HepG2 (cell line): ENCODE data around the gene ADD2. TPM values are rescaled to one million over a fixed set of nuclear protein-coding genes. Genes with fewer than 3 reads are reported as not detected.
A peak's percentile ranks its signal among the peaks of the same experiment; 100 is the strongest.

Experiments used
- ATF7-NPFF ChIP-seq: sonication (generic); formaldehyde crosslinking; IDR thresholded peaks from 2 replicates; pipeline ENCODE4 v1.8.1; 2023; ENCODE audit warnings: mild to moderate bottlenecking, low read depth, missing genetic modification reagents, moderate library complexity
- CEBPZ ChIP-seq: IDR thresholded peaks from 2 replicates; pipeline ENCODE4 v1.6.1; 2012; ENCODE audit warnings: low read length, improper control_type of control experiment
- DR1 ChIP-seq: sonication (generic); formaldehyde crosslinking; IDR thresholded peaks from 2 replicates; pipeline ENCODE4 v1.8.0; 2021; ENCODE audit warnings: mild to moderate bottlenecking, missing genetic modification reagents, inconsistent platforms
- FOXJ3 ChIP-seq: sonication (generic); formaldehyde crosslinking; IDR thresholded peaks from 2 replicates; pipeline ENCODE4 v1.4.0; 2020; ENCODE audit warnings: missing genetic modification reagents, mild to moderate bottlenecking, borderline replicate concordance
- GABPA ChIP-seq, 2 experiments: IDR thresholded peaks; 2 replicates each; pipeline ENCODE4 v1.6.1; 2011 to 2016; ENCODE audit warnings: low read depth in 2 of 2, low read length in 1 of 2, missing biosample characterization in 1 of 2, missing genetic modification characterization in 1 of 2
- HNRNPH1 ChIP-seq: fragments of 200-400 bp; formaldehyde crosslinking; optimal IDR thresholded peaks from 2 replicates; pipeline ENCODE3; 2017; ENCODE audit warnings: mild to moderate bottlenecking, low read depth, low read length
- IKZF5 ChIP-seq: IDR thresholded peaks from 2 replicates; pipeline ENCODE4 v1.6.1; 2018; ENCODE audit warnings: missing genetic modification reagents, mild to moderate bottlenecking, missing compliant biosample characterization
- NR2F2 ChIP-seq: IDR thresholded peaks from 2 replicates; pipeline ENCODE4 v1.6.1; 2012; ENCODE audit warnings: low read depth, inconsistent platforms, borderline replicate concordance
- RFX1 ChIP-seq: fragments of 450-650 bp; IDR thresholded peaks from 2 replicates; pipeline ENCODE4 v1.6.1; 2017
- SP2 ChIP-seq: sonication (generic); formaldehyde crosslinking; IDR thresholded peaks from 2 replicates; pipeline ENCODE4 v1.5.1; 2020; ENCODE audit warnings: mild to moderate bottlenecking, missing genetic modification reagents
- YEATS2 ChIP-seq: sonication (generic); formaldehyde crosslinking; IDR thresholded peaks from 2 replicates; pipeline ENCODE4 v1.4.0; 2020; ENCODE audit warnings: missing genetic modification reagents, borderline replicate concordance
- ZFY ChIP-seq: sonication (generic); formaldehyde crosslinking; IDR thresholded peaks from 2 replicates; pipeline ENCODE4 v1.4.0; 2020; ENCODE audit warnings: missing genetic modification reagents
- ZKSCAN1 ChIP-seq: fragments of 150-350 bp; IDR thresholded peaks from 2 replicates; pipeline ENCODE4 v1.6.1; 2014; ENCODE audit warnings: low read length
- ZMYM2 ChIP-seq: sonication (generic); formaldehyde crosslinking; IDR thresholded peaks from 2 replicates; pipeline ENCODE4 v1.8.0; 2022; ENCODE audit warnings: mild to moderate bottlenecking, missing genetic modification reagents
- ZNF138 ChIP-seq: sonication (generic); formaldehyde crosslinking; IDR thresholded peaks from 2 replicates; pipeline ENCODE4 v1.5.0; 2020; ENCODE audit warnings: mild to moderate bottlenecking, low read depth, missing genetic modification reagents
- ZNF251 ChIP-seq: sonication (generic); formaldehyde crosslinking; IDR thresholded peaks from 2 replicates; pipeline ENCODE4 v1.9.0; 2021; ENCODE audit warnings: mild to moderate bottlenecking, missing genetic modification reagents
- ZNF407 ChIP-seq: sonication (generic); formaldehyde crosslinking; IDR thresholded peaks from one replicate; pipeline ENCODE4 v1.5.1; 2020; ENCODE audit warnings: mild to moderate bottlenecking, missing genetic modification reagents; ENCODE audit errors: not compliant biosample characterization
- polyA plus RNA-seq, 8 experiments: library from polyadenylated mRNA; depleted of rRNA in 3 of 8; stranded (reverse) in 7 of 8; unstranded in 1 of 8; fragments of >200 nt; fragmentation: Illumina TruSeq in 4 of 8; extraction: Trizol in 4 of 8; gene quantifications; 2 replicates each; pipeline versions ENCODE4 v1.2.1 to v1.2.3, GENCODE V29; 2011 to 2016; ENCODE audit warnings: low read depth in 4 of 8, missing spikeins in 1 of 8, mixed read lengths in 1 of 8; ENCODE audit not compliant: insufficient read depth in 1 of 8
- total RNA-seq, 5 experiments: library from RNA; depleted of rRNA; stranded (reverse); fragments of >200 nt; fragmentation: Illumina TruSeq; extraction: Trizol; gene quantifications; 2 replicates each; pipeline ENCODE4 v1.2.3, GENCODE V29; 2016; ENCODE audit warnings: low read depth in 1 of 5

The ADD2 gene
- total and polyA plus RNA-seq, 2 of the 13 experiments (the other 11 are each of a cell fraction or from before 2014, with no cell fraction given), result 0.05 to 0.13 TPM

GRCh38 chr2:70789304-70790135, 21.5 kb upstream of the ADD2 start (continued):
- no peak for TF ChIP-seq ZNF407 (CRISPR knock-in tag)
- TF ChIP-seq IKZF5 (CRISPR knock-in tag), result peak; percentile 59; the same call in 1 of the 2 replicates
- no peak for TF ChIP-seq RFX1
- no peak for TF ChIP-seq DR1 (CRISPR knock-in tag)
- no peak for TF ChIP-seq SP2 (CRISPR knock-in tag)
- no peak for TF ChIP-seq HNRNPH1
- TF ChIP-seq NR2F2, result peak; percentile 12; the same call in 1 of the 2 replicates
- no peak; the same call in 1 of the 2 replicates for TF ChIP-seq YEATS2 (CRISPR knock-in tag)
- no peak for TF ChIP-seq CEBPZ
- no peak for TF ChIP-seq ZFY (CRISPR knock-in tag)
- no peak for TF ChIP-seq ZMYM2
- TF ChIP-seq ZKSCAN1, result no peak
- no peak for TF ChIP-seq FOXJ3 (CRISPR knock-in tag)
- TF ChIP-seq ATF7-NPFF (CRISPR knock-in tag), result no peak; the same call in 1 of the 2 replicates
- TF ChIP-seq ZNF251 (CRISPR knock-in tag), result no peak
- no peak for TF ChIP-seq ZNF138
- TF ChIP-seq GABPA (IDR thresholded peaks at IDR 0.05; ENCODE audit: low read depth, low read length), result no peak
- TF ChIP-seq GABPA (CRISPR knock-in tag; IDR thresholded peaks at IDR 0.05; ENCODE audit: low read depth), result no peak
